ENCODE data around the gene DHRS7C.

Gene DHRS7C

GRCh38 chr17:9729034-9729650 lies 62.2 kb downstream of the DHRS7C start:
- Histone ChIP-seq H3K36me3 (ENCODE audit: control insufficient read depth in 5 of 5, insufficient read depth in 5 of 5, low read length in 5 of 5) (no peaks in the 10 kb centered on the region), H3K4me1 (ENCODE audit: control insufficient read depth in 5 of 5, insufficient read depth in 5 of 5, low read length in 5 of 5) (no peaks in the 10 kb centered on the region), H3K9ac (ENCODE audit: low read length in 5 of 5) (no peak overlapping the region), H3K4me3 (ENCODE audit: low read depth in 1 of 5, low read length in 5 of 5) (no peak overlapping the region), H3K27ac (ENCODE audit: low read depth, low read length) (no peak overlapping the region), H3K9me3 (ENCODE audit: control insufficient read depth in 5 of 5, low read length in 5 of 5) (no peaks in the 10 kb centered on the region), H3K27me3 (ENCODE audit: control insufficient read depth in 5 of 5, insufficient read depth in 4 of 5, low read length in 5 of 5) (peaks cover 4 to 24% (median 15%) of the 10 kb centered on the region in 5 donors)

GRCh38 chr17:9728564-9728963 lies 62.8 kb downstream of the DHRS7C start:
- Histone ChIP-seq H3K27ac (ENCODE audit: low read depth, low read length) (no peak overlapping the region), H3K9me3 (ENCODE audit: control insufficient read depth in 5 of 5, low read length in 5 of 5) (no peaks in the 10 kb centered on the region), H3K4me1 (ENCODE audit: control insufficient read depth in 5 of 5, insufficient read depth in 5 of 5, low read length in 5 of 5) (no peaks in the 10 kb centered on the region), H3K9ac (ENCODE audit: low read length in 5 of 5) (no peak overlapping the region), H3K36me3 (ENCODE audit: control insufficient read depth in 5 of 5, insufficient read depth in 5 of 5, low read length in 5 of 5) (no peaks in the 10 kb centered on the region), H3K27me3 (ENCODE audit: control insufficient read depth in 5 of 5, insufficient read depth in 4 of 5, low read length in 5 of 5) (peaks cover 4 to 24% (median 15%) of the 10 kb centered on the region in 5 donors), H3K4me3 (ENCODE audit: low read depth in 1 of 5, low read length in 5 of 5) (no peak overlapping the region)

- H3K36me3 ChIP-seq (ENCODE audit: control insufficient read depth in 5 of 5, insufficient read depth in 5 of 5, low read length in 5 of 5): no peaks in the 10 kb centered on the region
- H3K4me1 ChIP-seq (ENCODE audit: control insufficient read depth in 5 of 5, insufficient read depth in 5 of 5, low read length in 5 of 5): no peaks in the 10 kb centered on the region
- H3K9me3 ChIP-seq (ENCODE audit: control insufficient read depth in 5 of 5, low read length in 5 of 5): no peaks in the 10 kb centered on the region
- H3K9ac ChIP-seq (ENCODE audit: low read length in 5 of 5): no peak overlapping the region
- H3K27me3 ChIP-seq (ENCODE audit: control insufficient read depth in 5 of 5, insufficient read depth in 4 of 5, low read length in 5 of 5): peaks cover 4 to 24% (median 15%) of the 10 kb centered on the region in 5 donors
- H3K27ac ChIP-seq (ENCODE audit: low read depth, low read length): no peak overlapping the region
- H3K4me3 ChIP-seq (ENCODE audit: low read depth in 1 of 5, low read length in 5 of 5): no peak overlapping the region
Measured at GRCh38 chr17:9728005-9728404, 63.4 kb downstream of the DHRS7C start.

- Histone ChIP-seq H3K4me3 (ENCODE audit: low read depth in 1 of 5, low read length in 5 of 5) (no peak overlapping the region), H3K9ac (ENCODE audit: low read length in 5 of 5) (no peak overlapping the region), H3K36me3 (ENCODE audit: control insufficient read depth in 5 of 5, insufficient read depth in 5 of 5, low read length in 5 of 5) (no peaks in the 10 kb centered on the region), H3K27me3 (ENCODE audit: control insufficient read depth in 5 of 5, insufficient read depth in 4 of 5, low read length in 5 of 5) (peaks cover 4 to 24% (median 15%) of the 10 kb centered on the region in 5 donors), H3K4me1 (ENCODE audit: control insufficient read depth in 5 of 5, insufficient read depth in 5 of 5, low read length in 5 of 5) (no peaks in the 10 kb centered on the region), H3K9me3 (ENCODE audit: control insufficient read depth in 5 of 5, low read length in 5 of 5) (no peaks in the 10 kb centered on the region), H3K27ac (ENCODE audit: low read depth, low read length) (no peak overlapping the region)
Measured at GRCh38 chr17:9726291-9726690, 65.1 kb downstream of the DHRS7C start.

- Histone ChIP-seq H3K27me3 (ENCODE audit: control insufficient read depth in 5 of 5, insufficient read depth in 4 of 5, low read length in 5 of 5) (peaks cover 4 to 24% (median 15%) of the 10 kb centered on the region in 5 donors), H3K9me3 (ENCODE audit: control insufficient read depth in 5 of 5, low read length in 5 of 5) (no peaks in the 10 kb centered on the region), H3K9ac (ENCODE audit: low read length in 5 of 5) (no peak overlapping the region), H3K4me1 (ENCODE audit: control insufficient read depth in 5 of 5, insufficient read depth in 5 of 5, low read length in 5 of 5) (no peaks in the 10 kb centered on the region), H3K36me3 (ENCODE audit: control insufficient read depth in 5 of 5, insufficient read depth in 5 of 5, low read length in 5 of 5) (no peaks in the 10 kb centered on the region), H3K4me3 (ENCODE audit: low read depth in 1 of 5, low read length in 5 of 5) (no peak overlapping the region), H3K27ac (ENCODE audit: low read depth, low read length) (no peak overlapping the region)
Measured at GRCh38 chr17:9725575-9725974, 65.8 kb downstream of the DHRS7C start.
